HG03521 (cell line): ENCODE results near the gene DELE1.

Source experiments
- ATAC-seq: cut with Tn5 transposase; IDR thresholded peaks from one replicate; pipeline ENCODE4 v1.9.1; 2021; ENCODE audit warnings: mild to moderate bottlenecking, moderate library complexity; ENCODE audit not compliant: unreplicated experiment

Gene DELE1

GRCh38 chr5:141923448-141924313 lies at the start of gene DELE1:
TSS of gene DELE1 (plus strand) at chr5:141923871. CDS start at chr5:141923942, 71 bp downstream.
- ATAC-seq, result peak; percentile 97

GRCh38 chr5:141873933-141874261 lies 49.8 kb upstream of the DELE1 start:
- ATAC-seq, result no peak

GRCh38 chr5:141874262-141874964 lies 49.3 kb upstream of the DELE1 start:
- ATAC-seq, result no peak

GRCh38 chr5:141875022-141875740 lies 48.5 kb upstream of the DELE1 start:
- no peak for ATAC-seq

- no peak for ATAC-seq
These were observed 47.7 kb upstream of the DELE1 start for GRCh38 chr5:141875795-141876627.

GRCh38 chr5:141876628-141877355 lies 46.9 kb upstream of the DELE1 start:
- ATAC-seq, result no peak

- ATAC-seq, result no peak
These were observed 46.1 kb upstream of the DELE1 start for GRCh38 chr5:141877356-141878185.

- ATAC-seq, result no peak
These were observed 45.4 kb upstream of the DELE1 start, which contains the start of gene PCDH1 for GRCh38 chr5:141878186-141878710. TSS of gene PCDH1 (minus strand) at chr5:141878410. CDS start at chr5:141878262, 148 bp downstream.

GRCh38 chr5:141878711-141879425 lies 44.8 kb upstream of the DELE1 start:
- peak; percentile 67 for ATAC-seq

GRCh38 chr5:141879426-141879759 lies 44.3 kb upstream of the DELE1 start:
- no peak for ATAC-seq

GRCh38 chr5:141879941-141880738 lies 43.5 kb upstream of the DELE1 start:
- ATAC-seq, result no peak

GRCh38 chr5:141880961-141881801 lies 42.5 kb upstream of the DELE1 start:
- ATAC-seq, result no peak

- no peak for ATAC-seq
These were observed 41.8 kb upstream of the DELE1 start for GRCh38 chr5:141881886-141882285.

GRCh38 chr5:141882594-141883183 lies 41.0 kb upstream of the DELE1 start:
- no peak for ATAC-seq

GRCh38 chr5:141883184-141883891 lies 40.3 kb upstream of the DELE1 start:
- ATAC-seq, result no peak
